Endodermal cell (in vitro differentiated cells): ENCODE data around the gene PRKAR2B. TPM values are rescaled to one million over a fixed set of nuclear protein-coding genes. Genes with fewer than 3 reads are reported as not detected.

Experiments
- DNase-seq: peaks from one replicate; pipeline ENCODE4 v3.0.0-alpha.2; 2017
- H3K27ac ChIP-seq: 2 replicates; pipeline ENCODE4 v1.5.1; 2013; ENCODE audit warnings: mild to moderate bottlenecking, low read depth, low read length, moderate library complexity
- H3K27me3 ChIP-seq: 2 replicates; pipeline ENCODE4 v1.6.1; 2013; ENCODE audit warnings: mild to moderate bottlenecking, low read length, moderate library complexity; ENCODE audit not compliant: insufficient read depth, control insufficient read depth, poor library complexity, severe bottlenecking
- H3K36me3 ChIP-seq: 2 replicates; pipeline ENCODE4 v1.7.0; 2013; ENCODE audit warnings: mild to moderate bottlenecking, low read length, moderate library complexity; ENCODE audit not compliant: control insufficient read depth, insufficient read depth
- H3K4me1 ChIP-seq: one replicate; pipeline ENCODE4 v1.7.0; 2013; ENCODE audit warnings: low read length; ENCODE audit not compliant: control insufficient read depth, insufficient read depth
- H3K4me3 ChIP-seq: 2 replicates; pipeline ENCODE4 v1.5.1; 2013; ENCODE audit warnings: mild to moderate bottlenecking, low read length, moderate library complexity
- H3K9ac ChIP-seq: 2 replicates; pipeline ENCODE4 v1.6.1; 2013; ENCODE audit warnings: mild to moderate bottlenecking, low read length, moderate library complexity; ENCODE audit not compliant: poor library complexity, severe bottlenecking; ENCODE audit errors: extremely low read depth
- H3K9me3 ChIP-seq: 2 replicates; pipeline ENCODE4 v1.6.1; 2013; ENCODE audit warnings: mild to moderate bottlenecking, low read length, moderate library complexity; ENCODE audit not compliant: control insufficient read depth
- H3K27ac Mint-ChIP-seq: 2 replicates; pipeline ENCODE4 v1.8.0; 2020; ENCODE audit warnings: mixed read lengths
- H3K27me3 Mint-ChIP-seq: 2 replicates; pipeline ENCODE4 v1.8.0; 2021; ENCODE audit warnings: mild to moderate bottlenecking, mixed read lengths; ENCODE audit not compliant: insufficient read depth
- H3K36me3 Mint-ChIP-seq: 2 replicates; pipeline ENCODE4 v1.8.0; 2020; ENCODE audit warnings: low read depth, mixed read lengths
- H3K4me1 Mint-ChIP-seq: 2 replicates; pipeline ENCODE4 v1.8.0; 2020; ENCODE audit warnings: mixed read lengths
- H3K4me3 Mint-ChIP-seq: 2 replicates; pipeline ENCODE4 v1.8.0; 2020; ENCODE audit warnings: mild to moderate bottlenecking, moderate library complexity, mixed read lengths
- H3K9me3 Mint-ChIP-seq: 2 replicates; pipeline ENCODE4 v1.8.0; 2020; ENCODE audit warnings: mild to moderate bottlenecking, mixed read lengths
- WGBS, 2 experiments: methylation state at CpG; one replicate each; pipeline versions ENCODE4 v1.1.5 to v1.1.7; 2013; ENCODE audit warnings: missing lambda C conversion rate in 2 of 2, mixed read lengths in 1 of 2; ENCODE audit not compliant: insufficient coverage in 1 of 2, insufficient read length in 1 of 2; 5-methylcytosine and 5-hydroxymethylcytosine counted together
- total RNA-seq, 2 donors: library from RNA; stranded (reverse); fragmentation: NEBNext Ultra II Directional in 1 of 2; extraction: Animal tissue kit (Norgen Biotek cat#: 25700) in 1 of 2; gene quantifications; 2 replicates in 1 of 2; 3 replicates in 1 of 2; pipeline ENCODE4 v1.2.1, GENCODE V29; 2021
- TF ChIP-seq, protein P1 (sequence below): fragments of 200-600 bp; sonication (generic); conservative IDR thresholded peaks from 2 replicates; pipeline ENCODE4 v1.5.0; 2021; ENCODE audit warnings: antibody characterized with exemption, mild to moderate bottlenecking

PRKAR2B gene
- total RNA-seq, 2 donors from 2014 or later, result 7.3 to 10.2 TPM

DNA sequence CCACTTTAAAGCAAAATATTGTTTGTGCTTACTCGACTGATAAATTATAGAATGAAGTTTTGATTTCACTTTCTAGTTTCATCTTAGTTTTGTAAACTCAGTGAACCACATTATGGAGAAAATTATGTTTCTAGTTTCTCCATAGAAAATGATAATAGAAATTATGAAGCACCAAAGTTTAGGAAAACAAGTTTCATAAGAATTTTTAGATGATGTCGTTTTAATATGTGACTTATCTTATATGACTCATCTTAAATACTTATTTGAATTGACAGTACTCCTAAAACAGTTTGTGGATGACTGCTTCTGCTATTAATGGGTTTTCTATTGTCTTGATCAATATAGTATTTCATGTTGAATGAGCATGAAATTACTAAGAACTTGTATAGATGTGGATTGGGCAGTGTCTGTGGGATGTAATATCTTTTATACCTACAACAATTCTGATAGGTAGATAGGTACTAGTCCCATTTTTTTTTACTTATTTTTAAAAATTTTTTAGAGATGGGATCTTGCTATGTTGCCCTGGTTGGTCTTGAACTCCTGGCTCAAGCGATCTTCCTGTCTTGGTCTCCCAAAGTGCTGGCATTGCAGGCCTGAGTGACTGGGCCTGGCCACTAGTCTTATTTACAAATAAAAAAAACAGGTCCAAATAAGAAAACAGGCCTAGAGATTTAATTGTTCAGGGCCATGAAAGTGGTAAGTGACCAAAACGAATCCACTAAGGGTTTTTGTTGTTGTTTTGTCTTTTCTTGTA lies 127.9 kb downstream of the PRKAR2B start:
- no peak overlapping the region for H3K9ac ChIP-seq
- no peak for DNase-seq
- Mint-ChIP-seq H3K4me3 (no peak overlapping the region), H3K36me3 (peaks cover 4% of the 10 kb centered on the region), H3K9me3 (no peaks in the 10 kb centered on the region), H3K27ac (no peak overlapping the region), H3K4me1 (peaks cover 15% of the 10 kb centered on the region), H3K27me3 (no peaks in the 10 kb centered on the region)
- H3K27me3 ChIP-seq, result no peaks in the 10 kb centered on the region
- H3K9me3 ChIP-seq, result no peaks in the 10 kb centered on the region
- no peaks in the 10 kb centered on the region for H3K4me1 ChIP-seq
- WGBS, 2 experiments, result 56 to 84% methylated on average over 1 to 3 of the region's 4 CpGs
- no peak overlapping the region for H3K4me3 ChIP-seq
- no peak overlapping the region for H3K27ac ChIP-seq
- TF ChIP-seq, protein P1, sequence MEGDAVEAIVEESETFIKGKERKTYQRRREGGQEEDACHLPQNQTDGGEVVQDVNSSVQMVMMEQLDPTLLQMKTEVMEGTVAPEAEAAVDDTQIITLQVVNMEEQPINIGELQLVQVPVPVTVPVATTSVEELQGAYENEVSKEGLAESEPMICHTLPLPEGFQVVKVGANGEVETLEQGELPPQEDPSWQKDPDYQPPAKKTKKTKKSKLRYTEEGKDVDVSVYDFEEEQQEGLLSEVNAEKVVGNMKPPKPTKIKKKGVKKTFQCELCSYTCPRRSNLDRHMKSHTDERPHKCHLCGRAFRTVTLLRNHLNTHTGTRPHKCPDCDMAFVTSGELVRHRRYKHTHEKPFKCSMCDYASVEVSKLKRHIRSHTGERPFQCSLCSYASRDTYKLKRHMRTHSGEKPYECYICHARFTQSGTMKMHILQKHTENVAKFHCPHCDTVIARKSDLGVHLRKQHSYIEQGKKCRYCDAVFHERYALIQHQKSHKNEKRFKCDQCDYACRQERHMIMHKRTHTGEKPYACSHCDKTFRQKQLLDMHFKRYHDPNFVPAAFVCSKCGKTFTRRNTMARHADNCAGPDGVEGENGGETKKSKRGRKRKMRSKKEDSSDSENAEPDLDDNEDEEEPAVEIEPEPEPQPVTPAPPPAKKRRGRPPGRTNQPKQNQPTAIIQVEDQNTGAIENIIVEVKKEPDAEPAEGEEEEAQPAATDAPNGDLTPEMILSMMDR, result no peak
- no peaks in the 10 kb centered on the region for H3K36me3 ChIP-seq

DNA sequence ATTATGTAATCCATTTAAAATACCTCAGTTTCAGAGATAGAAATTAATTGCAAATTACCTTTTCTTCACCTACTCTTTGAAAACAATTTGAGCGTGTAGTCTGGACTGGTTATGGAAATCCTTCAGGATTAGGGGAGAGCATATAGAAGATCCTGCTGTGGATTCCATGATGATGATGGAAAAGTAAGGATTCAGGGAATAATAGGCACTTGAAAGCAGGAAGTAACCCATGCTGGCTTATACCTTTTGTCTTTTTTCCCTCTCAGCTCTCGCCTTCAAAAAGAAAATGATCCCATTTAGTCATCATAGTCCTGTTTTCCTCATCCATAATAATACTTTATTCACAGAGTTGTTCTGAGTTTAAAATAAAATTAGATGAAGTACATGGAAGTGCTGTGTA lies 128.7 kb downstream of the PRKAR2B start:
- WGBS, 2 experiments, result 40 to 67% methylated on average over 2 of the region's 2 CpGs
- TF ChIP-seq, protein P1, result no peak
- peak overlapping the region; percentile 14 for H3K27ac ChIP-seq
- Mint-ChIP-seq H3K4me3 (no peak overlapping the region), H3K9me3 (no peaks in the 10 kb centered on the region), H3K4me1 (peaks cover 15% of the 10 kb centered on the region), H3K36me3 (peaks cover 4% of the 10 kb centered on the region), H3K27ac (peak overlapping the region; percentile 46), H3K27me3 (no peaks in the 10 kb centered on the region)
- H3K36me3 ChIP-seq, result no peaks in the 10 kb centered on the region
- H3K4me1 ChIP-seq, result no peaks in the 10 kb centered on the region
- H3K27me3 ChIP-seq, result no peaks in the 10 kb centered on the region
- H3K4me3 ChIP-seq, result no peak overlapping the region
- no peaks in the 10 kb centered on the region for H3K9me3 ChIP-seq
- no peak for DNase-seq
- no peak overlapping the region for H3K9ac ChIP-seq

DNA sequence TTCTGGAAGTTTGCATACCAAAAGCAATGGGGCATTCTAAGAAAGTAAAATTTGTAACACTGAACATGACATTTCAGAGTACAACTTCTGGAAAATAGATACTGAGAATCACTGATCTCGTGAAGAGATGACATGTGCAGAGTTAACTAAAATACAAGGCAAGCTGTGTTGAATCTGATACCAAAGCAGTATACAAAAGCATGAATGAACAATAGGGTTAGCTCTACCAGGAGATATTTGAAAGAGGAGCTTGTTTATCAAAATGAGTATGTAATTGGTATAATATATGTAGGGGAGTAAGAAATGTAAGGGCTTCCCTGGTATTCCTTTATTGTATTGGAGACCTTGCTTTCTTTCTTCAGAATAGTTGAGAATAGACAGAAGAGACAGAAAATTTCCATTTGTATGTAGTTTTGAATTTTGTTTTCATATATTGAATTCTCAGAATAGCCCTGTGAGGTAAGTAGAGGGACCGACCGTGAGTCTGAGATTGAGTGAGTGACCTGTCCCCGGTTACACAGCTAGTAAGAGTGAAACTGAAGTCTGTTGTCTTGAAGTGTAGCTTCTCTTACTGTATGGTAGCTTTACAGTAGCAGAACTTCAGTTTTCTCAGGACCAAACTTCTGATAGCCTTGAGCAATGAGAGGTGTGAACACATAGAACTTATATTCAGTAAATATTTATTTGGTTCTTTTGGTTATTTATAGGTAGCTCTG lies 129.3 kb downstream of the PRKAR2B start:
- no peaks in the 10 kb centered on the region for H3K9me3 Mint-ChIP-seq
- peaks cover 6% of the 10 kb centered on the region for H3K36me3 Mint-ChIP-seq
- H3K27me3 Mint-ChIP-seq, result no peaks in the 10 kb centered on the region
- H3K27ac Mint-ChIP-seq, result no peak overlapping the region
- no peaks in the 10 kb centered on the region for H3K27me3 ChIP-seq
- TF ChIP-seq, protein P1, result no peak
- no peaks in the 10 kb centered on the region for H3K9me3 ChIP-seq
- H3K9ac ChIP-seq, result no peak overlapping the region
- DNase-seq, result no peak
- 74 to 88% methylated on average over 4 of the region's 4 CpGs for WGBS, 2 experiments
- peak overlapping the region; percentile 14 for H3K27ac ChIP-seq
- H3K4me1 Mint-ChIP-seq, result peaks cover 15% of the 10 kb centered on the region
- H3K4me3 ChIP-seq, result no peak overlapping the region
- no peaks in the 10 kb centered on the region for H3K36me3 ChIP-seq
- H3K4me3 Mint-ChIP-seq, result no peak overlapping the region
- no peaks in the 10 kb centered on the region for H3K4me1 ChIP-seq
